GM18499 (cell line): Measurements from ENCODE around the gene KCNQ1.

Experiments
- ATAC-seq: cut with Tn5 transposase; IDR thresholded peaks from one replicate; pipeline ENCODE4 v1.9.1; 2021; ENCODE audit warnings: moderate number of reproducible peaks; ENCODE audit not compliant: insufficient read depth, unreplicated experiment

Gene KCNQ1

GRCh38 chr11:2791139-2791520 is 346.3 kb downstream of the KCNQ1 start:
- ATAC-seq: no peak

GRCh38 chr11:2791521-2792380 is 346.9 kb downstream of the KCNQ1 start:
- ATAC-seq: no peak

- ATAC-seq: no peak
These were observed 347.8 kb downstream of the KCNQ1 start for GRCh38 chr11:2792381-2793250.

- no peak for ATAC-seq
These were observed 348.9 kb downstream of the KCNQ1 start for GRCh38 chr11:2793701-2794045.

- ATAC-seq: no peak
These were observed 349.5 kb downstream of the KCNQ1 start for GRCh38 chr11:2794046-2794967.

- ATAC-seq: no peak
These were observed 350.1 kb downstream of the KCNQ1 start for GRCh38 chr11:2794968-2795322.

GRCh38 chr11:2795491-2795991 is 350.7 kb downstream of the KCNQ1 start:
- no peak for ATAC-seq

GRCh38 chr11:2796091-2796490 is 351.3 kb downstream of the KCNQ1 start:
- no peak for ATAC-seq

GRCh38 chr11:2796508-2797113 is 351.8 kb downstream of the KCNQ1 start:
- ATAC-seq: no peak

GRCh38 chr11:2797121-2797711 is 352.4 kb downstream of the KCNQ1 start:
- no peak for ATAC-seq

GRCh38 chr11:2797741-2798361 is 353.0 kb downstream of the KCNQ1 start:
- ATAC-seq: no peak

GRCh38 chr11:2798951-2799761 is 354.3 kb downstream of the KCNQ1 start:
- ATAC-seq: no peak

- no peak for ATAC-seq
These were observed 355.3 kb downstream of the KCNQ1 start for GRCh38 chr11:2799881-2800654.

- ATAC-seq: no peak
These were observed 356.1 kb downstream of the KCNQ1 start for GRCh38 chr11:2800655-2801531.

- ATAC-seq: no peak
These were observed 357.0 kb downstream of the KCNQ1 start for GRCh38 chr11:2801711-2802388.
